ENCODE data around the gene SPNS3.

The SPNS3 gene

DNA sequence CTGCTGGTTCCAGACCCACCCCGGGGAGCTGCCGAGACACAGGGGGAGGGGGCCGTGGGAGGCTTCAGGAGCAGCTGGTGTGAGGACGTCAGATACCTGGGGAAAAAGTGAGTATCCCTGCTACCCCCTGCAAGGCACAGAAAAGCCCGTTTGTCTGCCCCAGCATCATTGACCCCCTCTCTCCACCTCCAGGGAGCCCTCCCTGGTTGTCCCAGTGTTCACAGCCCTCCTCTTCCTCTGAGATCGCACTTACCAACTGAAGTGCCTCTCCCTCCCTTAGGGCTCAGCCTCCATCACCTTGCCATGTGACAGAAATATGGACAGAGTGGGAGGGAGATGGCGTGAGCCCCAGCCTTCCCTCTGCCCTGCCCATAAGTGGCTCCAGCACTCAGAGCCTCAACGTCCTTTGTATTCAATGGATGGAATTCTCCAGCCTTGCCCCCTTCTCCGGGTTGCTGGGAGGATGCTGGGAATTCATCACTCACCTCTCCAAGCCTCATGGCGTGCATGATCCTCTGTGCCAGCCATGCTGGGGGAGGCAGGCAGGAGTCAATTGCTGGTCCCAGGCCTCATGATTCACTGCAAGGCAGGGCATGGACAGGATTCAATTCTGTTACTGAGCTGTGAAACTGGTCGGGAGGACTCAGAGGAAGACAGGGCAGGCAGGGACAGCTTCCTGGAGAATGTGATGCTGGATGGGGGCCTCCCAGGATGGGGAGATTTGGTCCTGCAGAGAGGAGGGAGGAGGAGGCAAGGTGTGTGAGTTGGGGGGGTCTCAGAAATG, 14.6 kb downstream of the SPNS3 start:
- peak; percentile 6 for DNase-seq (ENCODE audit: low read depth)
- no peak overlapping the region for H3K4me3 ChIP-seq (ENCODE audit: low read length)
- TF ChIP-seq, protein P1, sequence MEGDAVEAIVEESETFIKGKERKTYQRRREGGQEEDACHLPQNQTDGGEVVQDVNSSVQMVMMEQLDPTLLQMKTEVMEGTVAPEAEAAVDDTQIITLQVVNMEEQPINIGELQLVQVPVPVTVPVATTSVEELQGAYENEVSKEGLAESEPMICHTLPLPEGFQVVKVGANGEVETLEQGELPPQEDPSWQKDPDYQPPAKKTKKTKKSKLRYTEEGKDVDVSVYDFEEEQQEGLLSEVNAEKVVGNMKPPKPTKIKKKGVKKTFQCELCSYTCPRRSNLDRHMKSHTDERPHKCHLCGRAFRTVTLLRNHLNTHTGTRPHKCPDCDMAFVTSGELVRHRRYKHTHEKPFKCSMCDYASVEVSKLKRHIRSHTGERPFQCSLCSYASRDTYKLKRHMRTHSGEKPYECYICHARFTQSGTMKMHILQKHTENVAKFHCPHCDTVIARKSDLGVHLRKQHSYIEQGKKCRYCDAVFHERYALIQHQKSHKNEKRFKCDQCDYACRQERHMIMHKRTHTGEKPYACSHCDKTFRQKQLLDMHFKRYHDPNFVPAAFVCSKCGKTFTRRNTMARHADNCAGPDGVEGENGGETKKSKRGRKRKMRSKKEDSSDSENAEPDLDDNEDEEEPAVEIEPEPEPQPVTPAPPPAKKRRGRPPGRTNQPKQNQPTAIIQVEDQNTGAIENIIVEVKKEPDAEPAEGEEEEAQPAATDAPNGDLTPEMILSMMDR (conservative IDR thresholded peaks at IDR 0.05; ENCODE audit: low read length): no peak

DNA sequence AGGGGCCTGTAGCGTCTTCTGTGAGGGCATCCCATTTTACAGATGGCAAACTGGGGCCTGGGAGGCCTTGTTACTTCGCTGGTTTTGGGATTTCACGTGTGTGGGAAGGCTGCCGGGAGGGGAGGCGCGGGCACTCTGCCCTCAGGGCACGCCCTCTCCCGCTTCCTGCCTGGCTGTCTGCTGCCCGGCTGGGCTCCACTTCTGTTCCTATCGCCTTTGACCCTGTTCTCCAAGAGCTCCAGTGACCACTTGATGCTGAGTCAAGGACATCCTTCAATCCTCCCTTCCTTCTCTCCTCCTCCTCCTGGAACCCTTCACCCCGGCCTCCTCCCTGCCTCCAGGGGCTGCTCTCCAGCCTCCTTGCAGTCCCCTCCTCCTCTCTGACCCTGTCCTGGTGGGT, 16.0 kb downstream of the SPNS3 start:
- TF ChIP-seq, protein P1 (conservative IDR thresholded peaks at IDR 0.05; ENCODE audit: low read length): no peak
- no peak for DNase-seq (ENCODE audit: low read depth)

DNA sequence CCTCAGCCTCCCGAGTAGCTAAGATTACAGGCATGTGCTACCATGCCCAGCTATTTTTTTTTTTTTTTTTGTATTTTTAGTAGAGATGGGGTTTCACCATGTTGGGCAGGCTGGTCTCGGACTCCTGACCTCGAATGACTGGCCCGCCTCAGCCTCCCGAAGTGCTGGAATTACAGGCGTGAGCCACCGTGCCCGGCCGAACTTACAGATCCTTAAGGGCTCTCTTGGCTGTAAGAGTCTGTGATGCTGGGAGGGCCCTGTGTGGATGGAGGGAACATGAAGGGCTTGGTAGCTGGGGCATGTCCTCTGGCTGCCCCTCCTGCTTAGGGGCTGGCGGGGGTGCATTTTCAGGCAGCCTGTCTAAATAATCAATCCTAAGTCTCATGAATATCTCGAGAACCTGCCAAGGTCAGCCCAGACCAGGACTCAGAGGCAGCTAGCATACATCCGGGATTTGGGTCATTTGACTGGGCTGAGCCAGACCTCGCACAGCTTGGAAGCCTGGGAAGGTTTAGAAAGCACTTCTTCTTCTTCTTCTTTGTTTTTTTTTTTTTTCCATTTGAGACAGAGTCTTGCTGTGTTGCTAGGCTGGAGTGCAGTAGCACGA, 17.1 kb downstream of the SPNS3 start:
- H3K4me3 ChIP-seq (ENCODE audit: low read length): no peak overlapping the region
- DNase-seq (ENCODE audit: low read depth): no peak
- TF ChIP-seq, protein P1 (conservative IDR thresholded peaks at IDR 0.05; ENCODE audit: low read length): no peak

More for the DNA sequence above, 16.0 kb downstream of the SPNS3 start:
- H3K4me3 ChIP-seq (ENCODE audit: low read length): no peak overlapping the region

DNA sequence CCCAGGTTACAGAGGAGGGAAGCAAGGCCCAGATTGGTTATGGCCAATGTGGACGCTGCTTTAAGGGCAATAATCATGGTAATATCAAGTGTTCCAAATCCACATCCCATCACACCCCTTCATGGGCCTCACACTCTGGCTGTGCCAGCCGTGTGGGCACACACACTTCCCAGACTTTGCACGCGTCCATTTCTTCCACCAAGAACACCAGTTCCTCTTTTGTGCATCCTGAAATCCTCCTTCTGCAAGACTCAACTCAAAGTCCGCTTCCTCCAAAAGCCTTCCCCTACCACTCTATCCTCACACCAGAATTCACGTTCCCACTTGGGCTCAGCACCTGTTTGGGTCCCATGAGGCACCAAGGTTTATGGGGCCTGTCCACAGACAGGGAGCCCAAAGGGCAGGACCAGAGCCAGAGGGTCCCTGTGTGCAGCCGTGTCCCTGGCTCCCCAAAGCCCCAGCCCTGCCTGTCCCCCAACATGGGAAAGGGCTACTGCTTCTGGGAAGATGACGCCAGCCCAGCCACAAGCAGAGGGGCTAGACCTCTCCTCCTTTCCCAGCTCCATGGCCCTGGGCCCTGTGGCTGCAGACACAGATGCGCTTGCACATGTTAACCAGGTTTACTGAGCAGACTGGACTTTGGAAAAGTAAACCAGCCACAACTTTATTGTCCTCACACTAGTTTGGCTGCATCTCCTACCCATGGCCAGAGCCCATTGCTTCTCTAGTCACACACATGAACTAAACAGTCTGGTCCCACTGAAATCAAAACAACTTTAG, 20.3 kb downstream of the SPNS3 start:
- DNase-seq (ENCODE audit: low read depth): no peak
- no peak overlapping the region for H3K4me3 ChIP-seq (ENCODE audit: low read length)
- TF ChIP-seq, protein P1 (conservative IDR thresholded peaks at IDR 0.05; ENCODE audit: low read length): no peak

DNA sequence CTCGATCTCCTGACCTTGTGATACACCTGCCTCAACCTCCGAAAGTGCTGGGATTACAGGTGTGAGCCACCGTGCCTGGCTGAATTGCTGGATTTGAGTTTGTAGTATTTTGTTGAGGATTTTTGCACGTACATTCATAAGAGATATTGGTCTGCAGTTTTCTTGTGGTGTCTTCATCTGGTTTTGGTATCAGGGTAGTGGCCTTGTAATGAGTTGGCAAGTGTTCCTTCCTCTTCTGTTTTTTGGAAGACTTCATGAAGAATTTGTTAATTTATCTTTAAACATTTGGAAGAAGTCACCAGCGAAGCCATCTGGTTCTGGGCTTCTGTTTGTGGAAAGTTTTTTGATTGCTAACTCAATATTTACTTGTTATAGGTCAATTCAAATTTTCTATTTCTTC, 26.9 kb downstream of the SPNS3 start:
- DNase-seq (ENCODE audit: low read depth): no peak
- no peak overlapping the region for H3K4me3 ChIP-seq (ENCODE audit: low read length)
- TF ChIP-seq, protein P1 (conservative IDR thresholded peaks at IDR 0.05; ENCODE audit: low read length): no peak

DNA sequence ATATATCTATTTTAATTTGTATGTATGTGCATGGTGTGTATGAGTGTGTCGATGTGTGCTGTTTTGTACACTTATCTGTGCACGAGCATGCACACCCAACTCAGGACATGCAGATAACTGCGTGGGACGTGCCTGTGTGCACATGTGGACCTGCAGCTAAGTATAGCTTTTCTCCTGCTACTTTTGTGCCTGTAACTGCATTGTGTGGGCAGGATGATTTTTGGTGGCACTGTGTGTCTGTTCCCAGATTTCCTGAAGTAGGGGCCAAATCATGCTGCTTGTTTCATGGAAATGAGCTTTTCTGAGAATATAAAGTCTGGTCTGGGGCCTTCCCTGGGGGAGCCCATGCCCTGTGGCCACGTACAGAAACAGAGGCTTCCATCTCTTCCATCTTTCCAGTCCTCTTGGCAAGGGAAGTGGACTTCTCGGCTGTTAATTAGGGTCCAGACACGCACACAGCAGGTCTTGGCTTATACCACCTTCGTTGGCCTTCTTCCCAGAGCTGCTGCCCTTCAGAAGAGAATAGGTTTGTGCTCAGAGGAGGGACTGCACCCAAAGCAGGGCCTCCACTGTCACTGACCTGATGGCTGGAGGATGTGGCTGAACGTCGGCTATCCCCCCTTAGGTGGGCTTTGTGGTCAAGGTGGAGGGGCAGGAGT, 30.2 kb downstream of the SPNS3 start:
- H3K4me3 ChIP-seq (ENCODE audit: low read length): no peak overlapping the region
- TF ChIP-seq, protein P1 (conservative IDR thresholded peaks at IDR 0.05; ENCODE audit: low read length): no peak
- no peak for DNase-seq (ENCODE audit: low read depth)
